Heart right ventricle (tissue), 16 donors: ENCODE measurements around the gene KIR3DL1. TPM values are rescaled to one million over a fixed set of nuclear protein-coding genes. Genes with fewer than 3 reads are reported as not detected.
"Not testable (repeated sequence)": the region's sequence is repeated elsewhere in the genome, so short reads cannot be mapped to it uniquely, and the experiment has no call there.

Experiments
- ATAC-seq, 8 donors: fragments of 200-7000 bp; cut with Tn5 transposase; one replicate each; pipeline ENCODE4 v1.9.1; 2020; ENCODE audit warnings: mild to moderate bottlenecking in 8 of 8, moderate library complexity in 8 of 8, moderate number of reproducible peaks in 1 of 8
- DNase-seq, 2 donors: peaks; one replicate each; pipeline ENCODE4 v3.0.0-alpha.2; 2020
- H3K27ac ChIP-seq, 10 donors: fragments of 200-600 bp; sonication (generic) in 2 of 10; one replicate each; pipeline versions ENCODE4 v1.5.0 to v1.8.0; 2020 to 2022; ENCODE audit warnings: mild to moderate bottlenecking in 3 of 10
- H3K27me3 ChIP-seq, 7 donors: fragments of 200-600 bp; one replicate each; pipeline ENCODE4 v1.8.0; 2021 to 2022; ENCODE audit warnings: mild to moderate bottlenecking in 2 of 7
- H3K36me3 ChIP-seq, 9 donors: fragments of 200-600 bp; sonication (generic) in 1 of 9; one replicate each; pipeline versions ENCODE4 v1.5.0 to v1.8.0; 2020 to 2022; ENCODE audit warnings: mild to moderate bottlenecking in 2 of 9
- H3K4me1 ChIP-seq, 9 donors: fragments of 200-600 bp; sonication (generic) in 1 of 9; one replicate each; pipeline versions ENCODE4 v1.5.0 to v1.8.0; 2020 to 2022; ENCODE audit warnings: mild to moderate bottlenecking in 4 of 9
- H3K4me3 ChIP-seq, 10 donors: fragments of 200-600 bp; sonication (generic) in 2 of 10; one replicate each; pipeline versions ENCODE4 v1.5.0 to v1.8.0; 2020 to 2022; ENCODE audit warnings: mild to moderate bottlenecking in 7 of 10, moderate library complexity in 2 of 10
- H3K9me3 ChIP-seq, 11 donors: fragments of 200-600 bp in 10 of 11; sonication (generic) in 2 of 11; one replicate each; pipeline versions ENCODE4 v1.5.0 to v1.8.0; 2013 to 2022; ENCODE audit warnings: mild to moderate bottlenecking in 2 of 11, control low read depth in 1 of 11, moderate library complexity in 1 of 11
- WGBS, 2 donors: extraction: QIAGEN DNeasy Blood & Tissue Kit; methylation state at CpG; one replicate each; pipeline ENCODE4 v1.1.7; 2013; ENCODE audit warnings: inconsistent platforms in 1 of 2; 5-methylcytosine and 5-hydroxymethylcytosine counted together
- intact Hi-C, 10 donors: fragments of 100-400 bp; cut with DNase I; formaldehyde crosslinking; loops; one replicate each; pipeline versions ENCODE4 v1.11.1 to v1.14.2; 2022
- long read RNA-seq, 3 donors: library from polyadenylated mRNA; unstranded; transcript quantifications; one replicate each; pipeline ENCODE4 v2.0.0, GENCODE V29; 2020 to 2021
- polyA plus RNA-seq, 2 donors: library from polyadenylated mRNA; stranded (reverse); fragments of 200-250 nt; gene quantifications; one replicate each; pipeline ENCODE4 v1.2.3, GENCODE V29; 2013
- total RNA-seq, 10 donors: library from RNA; stranded (reverse); fragmentation: NEBNext Ultra II Directional in 3 of 10; extraction: Animal tissue kit (Norgen Biotek cat#: 25700) in 3 of 10; gene quantifications; one replicate each; pipeline versions ENCODE4 v1.2.1 to v1.2.4, GENCODE V29; 2021 to 2023
- donor health status: Arrhythmogenic right ventricular cardiomyopathy.
- donor health status: ischemic (EF 13 %, LVEDD 7.1; RV severe dilation, severe dysfunction).
- donor health status: healthy with polysubstance abuse.
- donor health status: DM: no; HTN: yes; CAD: no.
- donor health status: DM: no; HTN: no; CAD: no.
- donor health status: ischemic (EF 25% LVEDD 6.9; RV normal size, moderate dysfunction).
- donor health status: ischemic (EF 25% LVEDD 5.7; RV mildly dilated, moderate dysfunction).
- donor health status: healthy.
- donor health status: DM: yes; HTN: yes; CAD: no.
- donor health status: Ischemic cardiomyopathy.
- donor health status: ischemic (EF 35%, LVEDD 5.7; RV mildly dilated, moderate dysfunction).
- donor health status: nonischemic (EF 11% LVEDD 7.7; RV severe dilation, severe dysfunction).
- donor health status: DM: yes; HTN: yes; CAD: no.
- donor health status: PGD.
- donor health status: ischemic (EF 29% LVEDD 5.4; RV normal size, mild dysfunction).
- donor health status: nonischemic (EF 23%, LVEDD 6.1; RV moderate dilation, normal function).

The KIR3DL1 gene
- total RNA-seq (under 1 TPM in 3 of 10 donors, not detected in 7; 0.13 to 0.90 (median 0.14) TPM), polyA plus RNA-seq (not detected)
- long read RNA-seq, donor 1: 0 reads
- long read RNA-seq, donor 2: 0 reads
- long read RNA-seq, donor 3, partial matches to known transcripts: 0 of 1 reads
- long read RNA-seq, donor 3, other reads (novel, unspliced or antisense): 1 of 1 reads

DNA sequence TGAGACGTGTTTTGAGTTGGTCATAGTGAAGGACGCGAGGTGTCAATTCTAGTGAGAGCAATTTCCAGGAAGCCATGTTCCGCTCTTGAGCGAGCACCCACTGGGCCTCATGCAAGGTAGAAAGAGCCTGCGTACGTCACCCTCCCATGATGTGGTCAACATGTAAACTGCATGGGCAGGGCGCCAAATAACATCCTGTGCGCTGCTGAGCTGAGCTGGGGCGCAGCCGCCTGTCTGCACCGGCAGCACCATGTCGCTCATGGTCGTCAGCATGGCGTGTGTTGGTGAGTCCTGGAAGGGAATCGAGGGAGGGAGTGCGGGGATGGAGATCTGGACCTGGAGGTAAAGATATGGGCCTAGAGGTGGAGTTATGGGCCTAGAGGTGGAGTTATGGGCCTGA lies at the start of gene KIR3DL1:
KIR3DL1 (plus strand) TSS at position 218 of the 400 bp plus-strand sequence.
- DNase-seq, ATAC-seq, intact Hi-C loops, H3K27ac ChIP-seq, H3K36me3 ChIP-seq, H3K4me1 ChIP-seq, H3K4me3 ChIP-seq: not testable (repeated sequence)
- Histone ChIP-seq H3K27me3 (peaks cover 0 to 12% (median 0%) of the 10 kb centered on the region in 7 donors), H3K9me3 (peaks cover 0 to 17% (median 6%) of the 10 kb centered on the region in 11 donors)
- WGBS, 2 donors: 82 to 87% methylated on average over 14 to 17 of the region's 17 CpGs

DNA sequence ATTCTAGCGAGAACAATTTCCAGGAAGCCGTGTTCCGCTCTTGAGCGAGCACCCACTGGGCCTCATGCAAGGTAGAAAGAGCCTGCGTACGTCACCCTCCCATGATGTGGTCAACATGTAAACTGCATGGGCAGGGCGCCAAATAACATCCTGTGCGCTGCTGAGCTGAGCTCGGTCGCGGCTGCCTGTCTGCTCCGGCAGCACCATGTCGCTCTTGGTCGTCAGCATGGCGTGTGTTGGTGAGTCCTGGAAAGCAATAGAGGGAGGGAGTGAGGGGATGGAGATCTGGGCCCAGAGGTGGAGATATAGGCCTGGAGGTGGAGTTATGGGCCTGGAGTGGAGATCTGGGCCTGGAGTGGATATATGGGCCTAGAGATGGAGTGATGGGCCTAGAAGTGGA lies 46.6 kb upstream of the KIR3DL1 start, which contains the start of gene KIR2DL1:
KIR2DL1 (plus strand) TSS at position 148 of the 400 bp plus-strand sequence; CDS start at position 206, 58 bp downstream.
- not testable (repeated sequence) for ATAC-seq, DNase-seq, H3K27ac ChIP-seq, H3K27me3 ChIP-seq, H3K36me3 ChIP-seq, H3K4me1 ChIP-seq, H3K4me3 ChIP-seq
- WGBS, 2 donors: 89 to 95% methylated on average over 15 of the region's 15 CpGs
- intact Hi-C loops: loop anchor here in 1 of 10 donors (5.0 kb wide), 1 partner anchor 78 kb away; no protein-coding TSS in a partner anchor
- H3K9me3 ChIP-seq: peaks cover 0 to 13% (median 0%) of the 10 kb centered on the region in 11 donors

DNA sequence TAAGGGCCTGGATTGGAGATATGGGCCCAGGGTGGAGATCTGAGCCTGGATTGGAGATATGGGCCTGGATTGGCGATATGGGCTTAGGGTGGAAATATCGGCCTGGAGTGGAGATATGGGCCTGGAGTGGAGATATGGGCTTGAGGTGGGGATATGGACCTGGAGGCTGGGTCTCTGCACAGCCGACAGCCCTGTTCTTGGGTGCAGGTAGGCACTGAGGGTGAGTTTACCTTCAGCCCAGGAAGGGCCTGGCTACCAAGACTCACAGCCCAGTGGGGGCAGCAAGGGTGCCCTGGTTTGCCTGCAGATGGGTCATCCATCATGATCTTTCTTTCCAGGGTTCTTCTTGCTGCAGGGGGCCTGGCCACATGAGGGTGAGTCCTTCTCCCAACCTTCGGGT lies 45.8 kb upstream of the KIR3DL1 start:
- ATAC-seq, H3K9me3 ChIP-seq, H3K27ac ChIP-seq, DNase-seq, H3K36me3 ChIP-seq, H3K4me3 ChIP-seq, H3K4me1 ChIP-seq, H3K27me3 ChIP-seq: not testable (repeated sequence)
- intact Hi-C loops: loop anchor here in 1 of 10 donors (5.0 kb wide), 1 partner anchor 77 kb away; no protein-coding TSS in a partner anchor
- 73 to 77% methylated on average over 4 of the region's 4 CpGs for WGBS, 2 donors

DNA sequence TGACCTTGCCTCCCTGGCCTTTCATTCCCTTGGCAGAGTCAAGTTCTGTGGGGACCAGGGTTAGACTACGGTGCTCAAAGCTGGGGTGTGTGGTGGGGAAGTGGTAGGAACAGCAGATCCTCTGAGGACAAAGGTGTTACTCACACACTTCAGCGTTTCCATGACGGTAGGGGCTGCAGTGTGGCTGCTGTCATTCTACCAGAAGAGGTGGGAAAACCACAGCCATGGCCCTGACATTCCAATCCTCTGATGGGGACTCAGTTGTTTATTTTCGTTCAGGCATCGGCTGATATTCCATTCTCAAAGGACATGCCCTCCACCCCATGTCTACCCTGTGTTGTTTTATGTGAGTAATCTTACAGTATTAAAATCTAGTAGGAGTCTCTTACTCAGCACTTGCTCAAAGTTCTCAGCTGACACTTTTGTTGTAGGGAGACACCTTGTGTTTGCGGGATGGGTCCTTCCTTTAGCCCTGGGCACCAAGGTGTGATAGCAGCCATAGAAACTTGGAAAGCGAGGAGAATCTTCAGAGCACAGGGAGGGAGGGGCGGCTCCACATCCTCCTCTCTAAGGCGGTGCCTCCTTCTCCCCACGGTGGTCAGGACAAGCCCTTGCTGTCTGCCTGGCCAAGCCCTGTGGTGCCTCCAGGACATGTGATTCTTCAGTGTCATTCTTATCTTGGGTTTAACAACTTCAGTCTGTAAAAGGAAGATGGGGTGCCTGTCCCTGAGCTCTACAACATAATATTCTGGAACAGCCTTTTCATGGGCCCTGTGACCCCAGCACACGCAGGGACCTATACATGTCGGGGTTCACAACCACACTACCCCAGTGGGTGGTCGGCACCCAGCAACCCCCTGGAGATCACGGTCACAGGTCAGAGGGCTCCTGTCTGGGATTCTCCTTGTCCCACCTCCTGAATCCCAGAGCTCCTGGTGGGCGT lies 45.0 kb upstream of the KIR3DL1 start:
- ATAC-seq, H3K9me3 ChIP-seq, H3K4me3 ChIP-seq, H3K36me3 ChIP-seq, DNase-seq, H3K4me1 ChIP-seq, H3K27ac ChIP-seq, H3K27me3 ChIP-seq: not testable (repeated sequence)
- intact Hi-C loops: loop anchor here in 1 of 10 donors (5.0 kb wide), 1 partner anchor 76 kb away; no protein-coding TSS in a partner anchor
- 69 to 71% methylated on average over 10 to 13 of the region's 15 CpGs for WGBS, 2 donors

DNA sequence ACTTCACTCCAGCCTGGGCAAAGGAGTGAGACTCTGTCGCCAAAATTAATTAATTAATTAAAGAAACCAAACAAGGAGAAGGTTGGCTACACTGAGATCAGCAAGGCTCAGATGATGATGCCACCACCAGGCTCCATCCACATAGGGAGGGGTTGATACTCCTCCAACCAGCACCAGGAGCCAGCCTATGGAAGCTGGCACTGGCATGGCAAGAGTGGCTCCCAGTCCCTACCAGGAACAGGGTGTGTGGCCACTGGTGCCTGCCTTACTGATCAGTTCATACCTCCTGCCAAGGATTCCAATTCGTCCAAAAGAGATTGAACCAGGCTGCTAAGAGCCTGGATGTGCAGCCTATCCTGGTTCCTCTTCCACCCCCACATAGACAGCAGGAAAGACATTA lies 43.6 kb upstream of the KIR3DL1 start:
- ATAC-seq, H3K27me3 ChIP-seq, H3K9me3 ChIP-seq, H3K36me3 ChIP-seq, H3K4me1 ChIP-seq, H3K27ac ChIP-seq, H3K4me3 ChIP-seq, DNase-seq: not testable (repeated sequence)
- 39 to 43% methylated on average over 2 of the region's 2 CpGs for WGBS, 2 donors
- intact Hi-C loops: loop anchor here in 1 of 10 donors (5.0 kb wide), 1 partner anchor 75 kb away; no protein-coding TSS in a partner anchor

DNA sequence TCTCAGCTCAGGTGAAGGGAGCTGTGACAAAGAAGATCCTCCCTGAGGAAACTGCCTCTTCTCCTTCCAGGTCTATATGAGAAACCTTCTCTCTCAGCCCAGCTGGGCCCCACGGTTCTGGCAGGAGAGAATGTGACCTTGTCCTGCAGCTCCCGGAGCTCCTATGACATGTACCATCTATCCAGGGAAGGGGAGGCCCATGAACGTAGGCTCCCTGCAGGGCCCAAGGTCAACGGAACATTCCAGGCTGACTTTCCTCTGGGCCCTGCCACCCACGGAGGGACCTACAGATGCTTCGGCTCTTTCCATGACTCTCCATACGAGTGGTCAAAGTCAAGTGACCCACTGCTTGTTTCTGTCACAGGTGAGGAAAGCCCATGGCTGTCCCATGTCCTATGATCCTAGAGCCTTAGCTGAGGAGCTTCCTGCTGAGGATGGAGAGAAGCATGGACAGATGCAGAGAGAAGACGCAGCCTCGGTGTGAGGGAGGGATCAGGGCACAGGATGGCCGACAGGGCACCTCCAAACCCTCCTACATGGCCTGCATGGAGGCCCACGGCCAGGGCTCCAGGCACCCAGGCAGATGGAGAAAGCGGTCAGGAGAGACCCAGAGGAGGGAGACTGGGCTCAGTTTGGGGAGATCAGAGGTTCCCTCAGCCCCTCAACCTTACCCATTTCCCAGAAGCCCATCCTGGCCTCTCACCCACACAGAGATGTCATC lies 41.0 kb upstream of the KIR3DL1 start:
- H3K27ac ChIP-seq, intact Hi-C loops, H3K9me3 ChIP-seq, H3K36me3 ChIP-seq, DNase-seq, H3K4me1 ChIP-seq, ATAC-seq, H3K4me3 ChIP-seq: not testable (repeated sequence)
- WGBS, 2 donors: 62 to 78% methylated on average over 10 to 12 of the region's 12 CpGs
- peaks cover 0 to 12% (median 0%) of the 10 kb centered on the region in 7 donors for H3K27me3 ChIP-seq

DNA sequence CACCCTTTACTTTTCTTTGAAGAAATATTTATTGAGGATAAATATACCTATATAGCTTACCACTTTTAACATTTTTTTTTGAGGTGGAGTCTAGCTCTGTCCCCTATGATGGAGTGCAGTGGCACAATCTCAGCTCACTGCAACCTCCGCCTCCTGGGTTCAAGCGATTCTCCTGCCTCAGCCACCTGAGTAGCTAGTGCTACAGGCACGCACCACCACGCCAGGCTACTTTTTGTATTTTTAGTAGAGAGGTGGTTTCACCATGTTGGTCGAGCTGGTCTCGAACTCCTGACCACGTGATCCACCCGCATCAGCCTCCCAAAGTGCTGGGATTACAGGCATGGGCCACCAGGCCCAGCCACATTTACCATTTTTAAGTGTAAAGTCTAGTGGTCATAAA lies 40.4 kb upstream of the KIR3DL1 start:
- DNase-seq, H3K36me3 ChIP-seq, H3K9me3 ChIP-seq, H3K27ac ChIP-seq, H3K4me1 ChIP-seq, H3K4me3 ChIP-seq, ATAC-seq, intact Hi-C loops: not testable (repeated sequence)
- H3K27me3 ChIP-seq: peaks cover 0 to 12% (median 0%) of the 10 kb centered on the region in 7 donors
- 59 to 65% methylated on average over 8 of the region's 8 CpGs for WGBS, 2 donors

DNA sequence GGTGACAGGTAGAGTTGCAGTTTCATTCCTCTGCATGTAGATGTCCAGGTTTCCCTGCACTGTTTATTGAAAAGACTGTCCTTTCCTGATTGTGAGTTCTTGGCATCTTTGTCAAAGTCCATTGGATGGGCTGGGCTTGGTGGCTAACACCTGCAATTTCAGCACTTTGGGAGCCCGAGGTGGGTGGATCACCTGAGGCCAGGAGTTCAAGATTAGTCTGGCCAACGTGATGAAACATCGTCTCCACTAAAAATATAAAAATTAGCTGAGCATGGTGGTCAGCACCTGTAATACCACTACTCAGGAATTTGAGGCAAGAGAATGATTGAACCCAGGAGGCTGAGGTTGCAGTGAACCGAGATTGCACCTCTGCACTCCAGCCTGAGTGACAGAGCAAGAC lies 38.4 kb upstream of the KIR3DL1 start:
- H3K9me3 ChIP-seq, ATAC-seq, H3K36me3 ChIP-seq, H3K4me3 ChIP-seq, intact Hi-C loops, H3K27ac ChIP-seq, DNase-seq, H3K4me1 ChIP-seq: not testable (repeated sequence)
- peaks cover 0 to 12% (median 0%) of the 10 kb centered on the region in 7 donors for H3K27me3 ChIP-seq
- 51% methylated on average over 3 to 4 of the region's 4 CpGs for WGBS, 2 donors

DNA sequence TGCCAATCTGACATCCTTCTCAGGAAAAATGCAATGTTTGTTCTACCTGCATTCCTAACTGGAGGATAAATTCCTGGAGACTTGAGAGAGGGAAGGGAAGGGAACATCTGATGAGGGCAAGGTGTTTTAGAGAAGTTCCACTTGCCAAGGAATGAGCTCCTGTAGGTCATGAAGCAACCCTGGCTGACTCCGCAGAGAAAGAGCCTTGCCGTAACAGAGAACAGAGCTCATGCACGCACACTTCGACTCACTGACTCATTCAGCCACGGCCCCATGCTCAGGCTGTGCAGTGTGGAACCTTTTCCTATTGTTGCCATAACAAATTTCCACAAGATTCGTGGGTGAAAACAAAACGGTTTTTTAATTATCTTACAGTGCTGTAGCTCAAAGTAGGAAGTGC lies 37.4 kb upstream of the KIR3DL1 start:
- intact Hi-C loops: not testable (repeated sequence)

DNA sequence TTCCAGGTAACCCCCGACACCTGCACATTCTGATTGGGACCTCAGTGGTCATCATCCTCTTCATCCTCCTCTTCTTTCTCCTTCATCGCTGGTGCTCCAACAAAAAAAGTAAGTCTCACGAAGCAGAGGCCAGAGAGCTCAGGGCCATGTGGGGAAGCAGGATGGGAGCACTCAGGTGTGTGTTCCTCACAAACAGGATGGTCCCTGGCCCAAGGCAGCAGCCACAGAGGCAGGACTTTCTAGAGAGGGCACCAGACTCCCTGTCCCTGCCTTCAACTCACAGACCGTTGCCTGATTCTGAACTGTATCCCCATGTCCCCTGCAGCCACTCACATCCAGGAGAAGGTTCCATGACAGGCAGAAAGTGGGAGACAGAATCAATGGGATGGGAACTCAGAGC lies 33.4 kb upstream of the KIR3DL1 start:
- 64 to 70% methylated on average over 4 of the region's 4 CpGs for WGBS, 2 donors
- DNase-seq, H3K4me1 ChIP-seq, H3K9me3 ChIP-seq, H3K4me3 ChIP-seq, H3K36me3 ChIP-seq, H3K27ac ChIP-seq, H3K27me3 ChIP-seq, intact Hi-C loops, ATAC-seq: not testable (repeated sequence)

More for the DNA sequence above, 37.4 kb upstream of the KIR3DL1 start:
- H3K4me1 ChIP-seq, H3K9me3 ChIP-seq, H3K36me3 ChIP-seq, ATAC-seq, DNase-seq, H3K4me3 ChIP-seq, H3K27ac ChIP-seq: not testable (repeated sequence)
- peaks cover 0 to 12% (median 0%) of the 10 kb centered on the region in 7 donors for H3K27me3 ChIP-seq
- 45 to 70% methylated on average over 7 of the region's 7 CpGs for WGBS, 2 donors
